Measurements from ENCODE around the gene FGF16.
"Not testable (repeated sequence)": the region's sequence is repeated elsewhere in the genome, so short reads cannot be mapped to it uniquely, and the experiment has no call there.

Gene FGF16

GRCh38 chrX:77446908-77447652, at the start of gene FGF16:
TSS of gene FGF16 (plus strand) at chrX:77447389. CDS start at chrX:77447675, 286 bp downstream.
- DNase-seq (ENCODE audit: extremely low spot score, insufficient read length, low read depth): no peak
- FAIRE-seq: no peak

GRCh38 chrX:77398330-77398954, 48.7 kb upstream of the FGF16 start:
- FAIRE-seq (no peak), DNase-seq (ENCODE audit: extremely low spot score, insufficient read length, low read depth) (no peak)

- DNase-seq (ENCODE audit: extremely low spot score, insufficient read length, low read depth): no peak
Measured at GRCh38 chrX:77404419-77404818, 42.8 kb upstream of the FGF16 start.

GRCh38 chrX:77407821-77408220, 39.4 kb upstream of the FGF16 start:
- not testable (repeated sequence) for DNase-seq (ENCODE audit: extremely low spot score, insufficient read length, low read depth); FAIRE-seq

More at GRCh38 chrX:77404419-77404818, 42.8 kb upstream of the FGF16 start:
- FAIRE-seq: no peak

GRCh38 chrX:77412631-77413030, 34.6 kb upstream of the FGF16 start:
- DNase-seq (ENCODE audit: extremely low spot score, insufficient read length, low read depth) (no peak), FAIRE-seq (no peak)

- DNase-seq (ENCODE audit: extremely low spot score, insufficient read length, low read depth): no peak
Measured at GRCh38 chrX:77415161-77415560, 32.0 kb upstream of the FGF16 start.

GRCh38 chrX:77415882-77416281, 31.3 kb upstream of the FGF16 start:
- FAIRE-seq (no peak), DNase-seq (ENCODE audit: extremely low spot score, insufficient read length, low read depth) (no peak)

More at GRCh38 chrX:77415161-77415560, 32.0 kb upstream of the FGF16 start:
- peak; percentile 69 for FAIRE-seq

- FAIRE-seq: no peak
- DNase-seq (ENCODE audit: extremely low spot score, insufficient read length, low read depth): no peak
Measured at GRCh38 chrX:77422891-77423648, 24.1 kb upstream of the FGF16 start.

- FAIRE-seq (no peak), DNase-seq (ENCODE audit: extremely low spot score, insufficient read length, low read depth) (no peak)
Measured at GRCh38 chrX:77426811-77427210, 20.4 kb upstream of the FGF16 start.

GRCh38 chrX:77427611-77428010, 19.6 kb upstream of the FGF16 start:
- no peak for FAIRE-seq

GRCh38 chrX:77428551-77428950, 18.6 kb upstream of the FGF16 start:
- no peak for FAIRE-seq
- no peak for DNase-seq (ENCODE audit: extremely low spot score, insufficient read length, low read depth)

More at GRCh38 chrX:77427611-77428010, 19.6 kb upstream of the FGF16 start:
- no peak for DNase-seq (ENCODE audit: extremely low spot score, insufficient read length, low read depth)

GRCh38 chrX:77431227-77431626, 16.0 kb upstream of the FGF16 start:
- FAIRE-seq: no peak
- no peak for DNase-seq (ENCODE audit: extremely low spot score, insufficient read length, low read depth)

- FAIRE-seq (no peak), DNase-seq (ENCODE audit: extremely low spot score, insufficient read length, low read depth) (no peak)
Measured at GRCh38 chrX:77433001-77433400, 14.2 kb upstream of the FGF16 start.

GRCh38 chrX:77434962-77435361, 12.2 kb upstream of the FGF16 start:
- FAIRE-seq: no peak
- DNase-seq (ENCODE audit: extremely low spot score, insufficient read length, low read depth): no peak

GRCh38 chrX:77436271-77436670, 10.9 kb upstream of the FGF16 start:
- DNase-seq (ENCODE audit: extremely low spot score, insufficient read length, low read depth): no peak
- no peak for FAIRE-seq

GRCh38 chrX:77436682-77437081, 10.5 kb upstream of the FGF16 start:
- DNase-seq (ENCODE audit: extremely low spot score, insufficient read length, low read depth): no peak
- no peak for FAIRE-seq

GRCh38 chrX:77440330-77440729, 6.9 kb upstream of the FGF16 start:
- DNase-seq (ENCODE audit: extremely low spot score, insufficient read length, low read depth) (no peak), FAIRE-seq (no peak)

GRCh38 chrX:77441033-77441432, 6.2 kb upstream of the FGF16 start:
- DNase-seq (ENCODE audit: extremely low spot score, insufficient read length, low read depth) (no peak), FAIRE-seq (no peak)

- DNase-seq (ENCODE audit: extremely low spot score, insufficient read length, low read depth) (no peak), FAIRE-seq (no peak)
Measured at GRCh38 chrX:77441479-77441878, 5.7 kb upstream of the FGF16 start.

- DNase-seq (ENCODE audit: extremely low spot score, insufficient read length, low read depth) (no peak), FAIRE-seq (no peak)
Measured at GRCh38 chrX:77442728-77443127, 4.5 kb upstream of the FGF16 start.

GRCh38 chrX:77444075-77444474, 3.1 kb upstream of the FGF16 start:
- DNase-seq (ENCODE audit: extremely low spot score, insufficient read length, low read depth) (no peak), FAIRE-seq (no peak)

Data from GM18507 (cell line).